Mononuclear cell (primary cell): ENCODE results near the gene ACTL6A. TPM values are rescaled to one million over a fixed set of nuclear protein-coding genes. Genes with fewer than 3 reads are reported as not detected.

Experiments used
- H3K27me3 ChIP-seq: 2 replicates; pipeline ENCODE4 v1.6.0; 2011; ENCODE audit warnings: low read length, control low read depth; ENCODE audit not compliant: insufficient read depth
- H3K4me1 ChIP-seq: 2 replicates; pipeline ENCODE4 v1.5.1; 2011; ENCODE audit warnings: mild to moderate bottlenecking, low read length, control low read depth; ENCODE audit not compliant: insufficient read depth
- H3K4me3 ChIP-seq: 2 replicates; pipeline ENCODE4 v1.5.1; 2011; ENCODE audit warnings: mild to moderate bottlenecking, low read length, moderate library complexity
- H3K9me3 ChIP-seq: 2 replicates; pipeline ENCODE4 v1.5.1; 2011; ENCODE audit warnings: low read depth, mild to moderate bottlenecking, control low read depth, low read length
- total RNA-seq: library from RNA; depleted of rRNA; stranded (reverse); fragments of >200 nt; gene quantifications from one replicate; pipeline ENCODE4 v1.2.3, GENCODE V29; 2012

Gene ACTL6A
- total RNA-seq, 1 donor: 15.0 TPM

DNA sequence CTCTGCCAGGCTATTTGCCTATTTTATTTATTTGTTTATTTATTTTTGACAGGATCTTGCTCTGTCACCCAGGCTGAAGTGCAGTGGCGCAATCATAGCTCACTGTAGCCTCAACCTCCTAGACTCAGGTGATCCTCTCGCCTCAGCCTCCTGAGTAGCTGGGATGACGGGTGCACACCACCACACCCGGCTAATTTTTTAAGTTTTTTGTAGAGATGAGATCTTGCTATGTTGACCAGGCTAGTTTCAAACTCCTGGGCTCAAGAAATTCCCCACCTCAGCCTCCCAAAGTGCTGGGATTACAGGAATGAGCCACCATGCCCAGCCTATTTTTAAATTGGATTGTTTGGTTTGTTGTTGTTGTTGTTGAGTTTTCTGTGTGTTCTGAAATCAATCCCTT lies 47.3 kb downstream of the ACTL6A start:
- Histone ChIP-seq H3K9me3 (no peaks in the 10 kb centered on the region), H3K4me1 (peaks cover 27% of the 10 kb centered on the region), H3K27me3 (no peaks in the 10 kb centered on the region), H3K4me3 (no peak overlapping the region)

DNA sequence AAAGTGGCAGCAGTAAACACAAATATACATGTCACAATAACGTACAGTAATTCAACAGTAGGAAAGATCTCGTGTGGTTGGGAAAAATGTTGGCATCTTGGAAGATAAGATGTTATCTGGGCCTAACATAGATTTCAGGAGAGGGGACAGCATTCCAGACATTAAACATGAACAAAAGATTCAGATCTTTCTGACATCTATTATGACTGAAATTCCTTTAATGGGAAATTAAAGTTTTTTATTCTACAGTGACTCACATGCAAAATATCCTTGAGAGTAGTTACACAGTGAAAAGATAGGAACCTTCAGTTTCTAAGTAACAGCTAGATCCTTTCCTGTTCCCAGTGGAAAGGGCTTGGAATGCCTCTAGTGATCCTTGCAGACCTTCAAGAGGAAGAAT lies 51.1 kb downstream of the ACTL6A start:
- Histone ChIP-seq H3K27me3 (no peaks in the 10 kb centered on the region), H3K4me1 (peaks cover 6% of the 10 kb centered on the region), H3K9me3 (no peaks in the 10 kb centered on the region), H3K4me3 (no peak overlapping the region)

DNA sequence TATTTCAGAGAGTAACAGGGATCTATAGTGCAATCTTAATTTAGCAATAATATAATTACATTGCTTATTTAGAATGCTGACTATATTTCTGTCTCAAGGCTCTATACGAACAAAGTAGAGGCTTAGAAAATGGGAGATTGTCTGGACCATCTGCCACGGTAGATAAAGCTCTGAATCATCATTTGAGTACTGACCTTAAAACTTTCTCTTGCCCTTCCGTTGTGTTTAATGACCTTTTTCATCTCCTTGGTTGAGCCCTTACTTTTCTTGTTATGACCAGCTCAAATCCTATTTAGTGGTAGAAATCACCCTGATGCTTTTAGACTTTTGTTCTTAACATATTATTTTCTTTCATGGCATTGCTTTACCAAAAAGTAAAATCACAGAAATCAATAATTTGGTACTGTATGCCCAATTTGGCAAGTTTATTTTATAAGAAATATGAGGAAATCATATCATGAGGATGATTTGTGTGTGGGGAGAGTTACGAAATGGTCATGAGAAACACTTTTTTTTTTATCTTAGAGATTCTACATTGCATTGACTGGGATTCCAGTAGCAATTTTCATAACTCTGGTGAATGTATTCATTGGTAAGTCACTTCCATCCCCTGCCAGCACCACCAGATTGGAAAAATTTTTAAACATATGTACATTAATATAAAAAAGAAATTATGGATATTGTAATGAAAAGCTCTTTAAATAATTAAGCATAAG lies 52.9 kb downstream of the ACTL6A start:
- Histone ChIP-seq H3K27me3 (no peaks in the 10 kb centered on the region), H3K9me3 (no peaks in the 10 kb centered on the region), H3K4me3 (no peak overlapping the region), H3K4me1 (no peaks in the 10 kb centered on the region)

GRCh38 chr3:179622023-179622422 lies 59.3 kb downstream of the ACTL6A start:
- Histone ChIP-seq H3K4me1 (no peaks in the 10 kb centered on the region), H3K4me3 (no peak overlapping the region), H3K9me3 (no peaks in the 10 kb centered on the region), H3K27me3 (no peaks in the 10 kb centered on the region)

DNA sequence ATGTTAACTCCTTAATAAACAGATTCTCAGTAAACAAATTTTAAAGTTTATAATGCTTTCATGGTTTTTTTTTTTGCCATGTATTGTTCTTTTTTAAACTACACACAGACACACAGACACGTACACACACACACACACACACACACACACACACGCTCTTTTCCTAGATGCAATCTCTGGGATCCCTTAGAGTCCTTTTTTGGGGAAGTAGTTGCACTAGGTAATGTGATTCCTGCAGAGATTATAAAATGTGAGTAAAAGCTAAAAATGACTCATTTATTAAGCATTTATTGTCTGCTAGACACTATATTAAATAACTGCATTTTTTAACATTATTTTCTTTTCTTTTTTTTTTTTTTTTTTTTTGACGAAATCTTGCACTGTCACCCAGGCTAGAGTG lies 61.7 kb downstream of the ACTL6A start:
- Histone ChIP-seq H3K27me3 (no peaks in the 10 kb centered on the region), H3K9me3 (no peaks in the 10 kb centered on the region), H3K4me3 (no peak overlapping the region), H3K4me1 (no peaks in the 10 kb centered on the region)

GRCh38 chr3:179630753-179631451 lies 68.2 kb downstream of the ACTL6A start:
- no peak overlapping the region for H3K4me3 ChIP-seq
- H3K4me1 ChIP-seq: no peaks in the 10 kb centered on the region
- H3K9me3 ChIP-seq: no peaks in the 10 kb centered on the region
- no peaks in the 10 kb centered on the region for H3K27me3 ChIP-seq

Other genes starting within 250 kb of the ACTL6A start
- 168 TPM for gene ZNF639, start 239.9 kb upstream of the ACTL6A start, total RNA-seq
- 47.9 TPM for gene MFN1, start 215.2 kb upstream of the ACTL6A start, total RNA-seq
- 22.6 TPM for gene GNB4, start 111.5 kb upstream of the ACTL6A start, total RNA-seq
- gene MRPL47, start 41.7 kb downstream of the ACTL6A start, total RNA-seq: 16.9 TPM
- 55.2 TPM for gene NDUFB5, start 41.9 kb downstream of the ACTL6A start, total RNA-seq
- gene USP13, start 90.1 kb downstream of the ACTL6A start, total RNA-seq: 2.9 TPM